GM21423 (cell line): ENCODE measurements around the gene TAOK3.

ENCODE experiments used
- ATAC-seq: cut with Tn5 transposase; IDR thresholded peaks from one replicate; pipeline ENCODE4 v1.9.1; 2021; ENCODE audit warnings: mild to moderate bottlenecking, moderate library complexity; ENCODE audit not compliant: unreplicated experiment

TAOK3 gene

DNA sequence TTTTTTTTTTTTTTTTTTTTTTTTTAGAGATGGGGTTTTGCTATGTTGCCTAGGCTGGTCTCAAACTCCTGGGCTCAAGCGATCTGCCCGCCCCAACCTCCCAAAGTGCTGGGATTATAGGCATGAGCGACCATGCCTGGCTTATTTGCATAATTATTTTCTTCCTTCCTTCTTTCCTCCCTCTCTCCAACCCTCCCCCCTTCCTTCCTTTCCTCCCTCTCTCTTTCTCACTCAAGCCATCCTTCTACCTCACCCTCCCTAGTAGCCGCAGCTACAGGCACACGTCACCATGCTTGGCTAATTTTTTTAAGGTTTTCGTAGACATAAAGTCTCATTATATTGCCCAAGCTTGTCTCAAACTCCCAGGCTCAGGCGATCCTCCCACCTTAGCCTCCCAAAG is 152.9 kb downstream of the TAOK3 start:
- ATAC-seq, result no peak

DNA sequence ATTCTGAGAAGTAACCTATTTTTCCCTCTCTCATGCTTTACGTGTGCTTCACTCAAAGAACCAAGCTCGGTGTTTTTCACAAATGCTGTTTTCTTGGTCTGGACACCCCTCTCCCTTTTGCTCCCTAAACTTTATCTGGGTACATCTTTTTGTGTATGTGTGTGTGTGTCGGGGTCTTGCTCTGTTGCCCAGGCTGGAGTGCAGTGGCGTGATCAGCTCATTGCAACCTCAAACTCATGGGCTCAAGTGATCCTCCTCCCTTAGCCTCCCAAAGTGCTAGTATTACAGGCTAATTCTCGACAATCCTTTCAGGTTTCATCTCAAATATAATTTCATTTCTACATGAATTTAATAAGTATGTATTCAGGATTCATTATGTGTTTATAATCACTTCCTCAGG is 153.6 kb downstream of the TAOK3 start:
- ATAC-seq, result no peak

DNA sequence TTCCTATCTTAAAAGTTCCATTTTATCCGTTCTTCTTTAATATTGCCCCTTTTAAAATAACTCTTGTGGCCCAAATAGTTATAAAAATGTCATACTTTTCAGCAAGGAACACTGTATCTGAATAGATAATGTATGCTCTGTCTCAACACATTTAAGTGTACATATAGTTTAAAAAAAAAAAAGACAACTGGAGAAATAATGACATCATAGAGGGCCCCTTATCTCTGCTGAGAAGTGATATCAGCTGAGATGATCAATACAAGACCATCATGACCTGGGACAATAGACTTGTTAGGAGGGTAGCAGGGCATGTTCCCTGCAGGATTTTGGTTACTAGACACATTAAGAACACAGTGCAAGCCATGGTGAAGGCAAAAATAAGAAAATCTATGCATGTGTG is 159.3 kb downstream of the TAOK3 start:
- ATAC-seq, result no peak

DNA sequence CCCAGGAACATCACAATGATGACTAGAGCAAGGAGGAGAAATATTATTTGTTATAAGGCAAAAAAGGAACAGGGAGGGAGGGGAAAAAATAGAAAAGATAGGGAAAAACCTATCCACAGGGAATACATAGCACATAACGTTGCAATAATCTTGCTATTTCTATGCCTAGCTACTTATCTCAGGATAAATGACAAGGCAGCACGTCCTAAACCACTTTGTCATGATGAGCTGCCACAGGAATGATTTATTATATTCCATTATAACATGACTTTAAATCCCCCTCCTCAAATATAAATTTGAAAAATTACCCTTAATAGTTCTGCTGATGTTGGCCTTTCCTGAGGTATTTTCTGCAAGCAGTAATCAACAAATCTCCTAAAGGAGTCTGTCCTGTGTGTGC is 160.1 kb downstream of the TAOK3 start:
- ATAC-seq, result no peak

DNA sequence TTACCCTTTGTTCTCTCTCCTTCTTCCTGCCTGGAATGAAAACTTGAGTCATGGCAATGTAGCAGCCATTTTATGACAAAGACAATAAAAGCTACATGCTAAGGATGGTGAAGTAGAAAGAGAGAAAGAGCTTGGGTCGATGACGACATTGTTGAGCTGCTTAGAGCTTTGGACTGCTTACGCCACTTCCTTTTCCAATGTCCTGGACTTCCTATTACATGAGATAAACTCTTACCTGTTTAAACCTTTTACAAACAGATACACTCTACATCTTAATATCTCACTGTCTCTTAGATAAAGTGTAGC is 166.6 kb downstream of the TAOK3 start:
- no peak for ATAC-seq

DNA sequence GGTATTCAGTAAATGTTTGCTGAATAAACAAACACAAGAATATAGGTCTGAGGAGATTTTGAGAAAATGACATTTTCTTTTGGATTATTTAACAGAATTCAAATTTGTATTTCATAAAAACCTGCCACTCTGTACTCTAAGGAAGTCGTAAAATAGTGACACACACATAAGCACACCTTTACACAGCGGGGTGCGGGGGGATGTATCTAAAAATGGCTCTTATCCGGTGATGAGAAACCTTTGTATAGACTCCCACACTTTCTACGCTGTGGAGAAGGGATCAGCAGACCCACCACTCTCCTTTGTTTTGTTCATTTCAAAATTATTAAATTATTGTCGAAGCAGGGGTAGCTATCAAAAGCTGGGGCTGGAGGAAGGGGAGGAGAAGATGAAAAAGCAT is 178.7 kb downstream of the TAOK3 start:
- no peak for ATAC-seq

DNA sequence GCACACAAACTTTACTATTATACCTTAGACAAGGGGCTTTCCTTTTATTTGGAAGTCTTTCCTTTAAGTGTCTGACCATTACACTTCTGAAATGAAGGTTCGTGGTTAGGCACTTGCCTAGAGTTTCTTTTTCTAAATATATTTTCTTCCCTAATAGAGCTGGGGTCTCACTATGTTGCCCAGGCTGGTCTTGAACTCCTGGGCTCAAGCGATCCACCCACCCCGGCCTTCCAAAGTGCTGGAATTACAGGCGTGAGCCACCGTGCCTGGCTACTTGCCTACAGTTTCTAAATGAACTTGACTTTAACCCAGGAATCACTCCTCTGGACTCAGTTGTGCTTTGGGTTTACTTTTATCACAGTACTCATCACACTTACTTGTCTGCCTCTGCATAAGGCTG is 179.2 kb downstream of the TAOK3 start:
- ATAC-seq, result no peak

DNA sequence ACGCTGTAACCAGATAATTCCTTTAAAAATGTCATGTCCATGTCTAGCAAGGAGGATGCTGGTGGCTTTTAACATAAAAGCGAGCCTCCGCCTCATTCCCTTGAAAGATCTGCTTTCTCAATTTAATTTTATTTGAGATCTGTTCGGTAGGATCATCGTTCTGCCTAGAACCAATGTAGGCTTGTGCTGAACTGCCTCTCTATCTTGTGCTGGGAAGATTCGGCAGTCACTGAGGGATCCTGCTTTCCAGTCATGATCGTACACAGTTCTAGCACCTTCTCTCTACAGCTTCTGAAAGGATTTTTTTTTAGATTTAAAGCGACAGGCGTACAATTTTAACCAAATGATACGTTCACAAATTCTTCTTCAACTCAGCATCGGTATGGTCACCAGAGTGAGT is 182.4 kb downstream of the TAOK3 start:
- no peak for ATAC-seq

DNA sequence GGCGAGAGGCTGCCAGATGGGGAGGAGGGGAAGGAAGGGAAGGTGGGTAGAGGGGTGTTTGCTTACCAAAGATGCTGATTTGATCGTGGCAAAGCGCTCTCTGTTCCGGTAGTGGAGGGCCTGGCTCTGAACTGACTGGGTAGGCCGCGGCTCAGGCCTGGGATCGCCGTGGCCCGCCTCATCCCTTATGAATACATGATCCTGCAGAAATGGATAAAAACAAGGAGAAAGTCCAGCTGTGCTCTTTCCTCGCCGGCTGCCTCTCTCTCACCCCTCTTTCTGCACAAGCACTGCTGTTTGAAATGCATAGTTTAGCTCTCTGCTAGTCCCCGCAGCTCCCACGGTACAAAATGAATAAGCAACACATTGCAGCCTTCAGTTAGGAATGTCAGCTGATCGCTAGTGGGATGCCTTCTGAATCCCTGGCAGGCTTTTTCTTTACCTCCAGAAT is 182.9 kb downstream of the TAOK3 start:
- no peak for ATAC-seq

DNA sequence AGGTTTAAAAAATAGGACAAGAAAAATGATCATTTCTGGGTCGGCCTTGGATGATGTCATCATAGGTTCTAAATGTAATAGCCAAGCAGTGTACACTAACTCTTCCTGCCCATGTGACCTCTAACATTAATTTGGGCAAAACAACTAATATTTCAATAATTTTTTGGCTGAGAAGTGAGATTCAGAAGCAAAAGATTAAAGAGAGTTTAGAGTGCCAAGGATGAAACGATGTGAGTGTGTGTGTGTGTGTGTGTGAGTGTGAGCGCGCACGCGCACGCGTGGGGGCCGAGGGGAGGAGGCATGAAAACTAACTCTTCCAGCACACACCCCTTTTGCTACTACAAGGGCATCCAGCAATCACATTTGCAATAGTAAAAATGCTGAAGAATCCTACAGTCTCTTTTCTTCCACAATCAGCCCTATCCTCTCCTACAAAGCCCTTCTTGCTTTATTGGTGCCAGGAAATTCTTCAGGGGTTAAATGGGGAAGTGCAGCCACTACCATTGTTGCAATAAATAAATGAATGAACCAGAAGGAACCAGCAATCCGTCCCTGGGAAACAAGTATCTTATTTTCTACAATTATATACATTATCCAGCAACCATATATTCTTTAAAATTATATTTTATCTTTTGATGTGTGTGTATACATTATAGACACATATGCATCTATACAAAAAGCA is 183.9 kb downstream of the TAOK3 start:
- no peak for ATAC-seq

DNA sequence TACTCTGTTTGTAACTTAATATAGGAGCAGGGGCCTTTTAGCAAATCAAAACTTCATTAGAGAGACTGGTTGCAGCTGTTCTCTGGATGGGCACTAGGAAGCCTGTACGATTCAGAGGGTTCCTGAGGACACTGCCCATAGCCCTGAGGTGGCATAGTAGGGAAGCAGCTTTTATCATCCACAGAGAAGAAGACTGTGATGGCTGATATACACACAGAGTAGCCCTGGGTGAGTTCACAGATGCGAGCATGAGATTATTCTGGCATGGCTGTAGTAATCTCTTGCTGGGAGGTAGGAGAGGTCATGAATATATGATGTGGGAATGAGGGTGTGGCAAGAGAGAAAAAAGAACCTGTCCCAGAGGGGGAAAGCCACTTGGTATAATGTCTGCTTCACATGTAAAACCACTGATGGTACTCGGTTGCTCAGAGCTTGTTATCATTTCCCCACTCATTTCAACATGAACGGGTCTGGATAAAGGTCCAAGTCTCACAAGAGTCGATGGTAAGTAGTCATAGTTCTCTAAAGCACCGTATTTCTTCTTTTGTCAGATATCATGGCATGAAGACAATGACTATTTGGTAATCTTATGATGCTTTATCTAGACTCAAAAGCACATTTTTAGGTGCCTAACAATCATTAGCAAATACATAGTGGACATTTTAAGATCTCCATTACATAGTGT is 184.8 kb downstream of the TAOK3 start:
- ATAC-seq, result no peak

DNA sequence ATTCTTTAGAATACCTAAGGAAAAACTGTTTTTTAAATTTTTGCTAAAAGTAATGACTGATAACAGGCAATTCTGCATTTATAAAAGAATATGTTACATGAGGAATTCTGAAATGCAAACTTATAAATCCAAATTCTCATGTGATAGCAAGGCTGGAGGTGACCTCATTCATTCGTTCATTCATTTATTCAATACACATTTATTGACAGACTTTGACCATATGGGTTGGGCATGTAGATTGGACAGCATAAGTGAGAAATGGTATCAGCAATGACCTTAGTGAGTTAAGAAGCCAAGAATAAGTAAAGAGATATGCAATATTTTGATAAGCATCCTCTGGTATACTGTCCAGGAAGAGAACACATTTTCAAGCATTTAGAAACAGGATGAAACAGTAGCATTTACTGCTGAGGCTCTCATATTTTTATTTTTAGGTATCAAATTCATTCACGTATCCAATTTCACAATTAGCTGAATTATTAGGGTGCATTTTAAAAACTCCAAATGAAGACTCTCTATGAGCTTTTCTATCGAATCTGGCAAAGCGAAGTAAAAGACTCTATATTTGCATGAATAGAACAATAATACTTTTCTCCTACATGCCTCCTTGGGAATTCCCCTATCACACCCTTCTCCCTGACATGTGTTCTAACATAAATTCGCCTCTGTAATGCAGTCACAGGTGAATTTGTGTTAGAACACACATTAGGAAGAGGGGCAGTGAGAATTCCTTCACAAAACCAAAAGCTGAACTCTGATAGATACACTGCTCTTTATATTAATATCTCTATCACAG is 186.9 kb downstream of the TAOK3 start:
- ATAC-seq, result no peak

DNA sequence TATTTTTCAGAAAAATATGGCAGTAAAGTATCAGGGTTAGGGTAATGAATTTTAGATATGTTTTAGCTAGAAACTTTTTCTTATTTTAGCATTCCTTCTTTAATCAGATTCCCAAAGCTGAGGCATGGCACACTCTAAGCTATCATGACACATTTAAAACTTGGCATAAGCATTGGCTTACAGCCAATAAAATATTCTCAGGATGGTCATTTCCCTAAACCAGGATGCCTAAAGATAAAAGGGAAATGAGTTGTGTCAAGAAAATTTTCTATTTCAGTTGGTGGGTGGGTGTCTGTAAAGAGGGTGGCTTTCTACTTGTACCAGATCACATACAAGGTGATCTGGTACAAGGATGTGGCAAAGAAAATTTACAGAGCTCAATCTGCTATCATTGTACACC is 189.0 kb downstream of the TAOK3 start:
- no peak for ATAC-seq

DNA sequence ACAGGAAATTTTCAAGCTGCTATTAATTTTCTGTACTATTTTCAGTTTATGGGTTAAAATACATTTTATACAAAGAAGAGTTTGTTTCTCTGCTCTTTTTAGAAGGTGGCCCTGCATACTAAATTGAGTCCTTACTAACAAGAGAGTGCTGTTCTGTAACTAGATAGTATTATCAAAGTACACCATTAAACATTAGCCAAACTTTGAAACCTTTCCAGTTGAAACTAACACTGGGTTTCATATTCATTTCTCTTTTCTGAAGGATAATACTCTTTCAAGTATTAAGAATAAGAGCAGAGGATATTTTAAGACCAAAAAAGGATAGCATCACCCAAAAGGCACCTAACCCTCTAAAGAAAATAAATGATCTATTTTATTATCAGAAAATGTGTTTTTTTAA is 189.6 kb downstream of the TAOK3 start:
- peak; percentile 61 for ATAC-seq

DNA sequence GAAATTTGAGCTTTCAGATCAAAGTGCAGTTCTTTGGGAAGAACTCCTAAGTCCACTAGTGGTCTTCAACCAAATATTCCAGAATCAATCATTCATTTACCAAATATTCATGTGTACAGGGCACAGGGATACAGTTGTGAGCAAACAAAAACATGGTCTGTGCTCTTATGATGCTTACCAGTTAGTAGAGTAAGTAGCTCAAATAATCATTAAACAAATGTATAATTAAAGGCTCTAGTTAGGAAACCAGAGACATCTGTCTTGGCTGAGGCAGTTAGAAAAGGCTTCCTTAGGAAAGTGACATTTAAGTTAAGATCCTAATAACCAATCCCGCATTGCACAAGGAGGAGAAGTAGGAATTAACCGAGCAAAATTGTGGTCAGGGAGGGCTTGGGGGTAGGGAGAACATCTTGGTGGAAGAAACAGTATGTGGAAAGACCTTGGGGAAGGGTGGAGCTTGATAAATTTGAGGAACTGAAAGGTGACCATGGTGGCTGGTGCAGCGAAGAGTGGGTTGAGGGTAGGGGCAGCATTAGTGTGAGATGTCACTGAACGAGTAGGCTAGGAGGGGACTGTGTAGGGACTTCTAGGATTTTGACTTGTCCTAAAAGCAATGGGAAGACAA is 196.8 kb downstream of the TAOK3 start:
- peak; percentile 92 for ATAC-seq

DNA sequence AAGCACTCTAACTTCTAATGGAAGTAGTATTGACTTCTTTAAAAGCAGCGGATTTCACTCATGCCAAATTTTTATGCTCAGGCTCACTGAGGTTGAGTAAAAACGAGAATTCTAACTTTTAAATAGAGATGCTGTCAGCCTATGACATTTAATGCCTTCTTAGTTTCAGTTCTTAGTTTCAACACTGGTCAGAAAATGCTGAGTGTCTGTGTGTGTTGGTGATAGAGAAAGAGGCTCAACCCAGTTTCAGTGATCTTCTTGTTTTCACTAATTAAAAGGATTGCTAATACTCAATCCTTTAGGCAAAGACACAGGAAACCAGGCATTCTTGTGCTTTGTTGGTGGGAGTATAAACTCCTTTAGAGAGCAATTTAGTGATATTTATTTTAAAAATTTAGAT is 205.8 kb downstream of the TAOK3 start:
- peak; percentile 99 for ATAC-seq

DNA sequence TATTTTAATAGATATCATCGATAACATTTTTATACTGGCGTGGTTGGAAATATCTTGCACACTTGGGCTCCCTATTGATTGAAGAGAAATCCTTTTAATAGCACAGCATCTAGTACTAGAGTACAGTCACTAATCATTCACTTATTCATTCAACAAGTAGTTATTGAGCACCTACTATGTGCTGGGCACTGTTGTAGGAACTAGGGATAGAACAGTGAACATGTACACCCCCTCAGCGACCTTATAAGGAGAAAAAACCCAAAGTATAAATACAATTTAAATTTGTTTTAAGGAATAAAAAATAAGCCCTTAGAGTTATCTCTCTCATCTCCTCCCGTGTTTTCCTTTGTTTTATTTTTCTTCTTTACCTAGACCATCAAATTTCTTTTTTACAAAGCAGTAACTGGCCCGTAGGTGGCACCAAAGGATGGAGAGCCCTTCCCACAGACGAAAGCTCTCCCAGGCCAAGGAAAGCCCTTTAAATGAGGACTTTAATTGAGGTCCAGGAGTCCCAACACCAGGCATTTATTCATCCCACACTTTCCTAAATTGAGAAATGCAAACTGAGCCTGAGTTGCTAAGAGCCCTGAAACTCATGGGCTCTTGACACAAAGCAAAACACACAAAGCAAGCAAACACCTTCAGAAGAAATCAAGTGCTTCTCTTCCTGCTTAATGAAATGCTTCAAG is 207.8 kb downstream of the TAOK3 start:
- no peak for ATAC-seq

DNA sequence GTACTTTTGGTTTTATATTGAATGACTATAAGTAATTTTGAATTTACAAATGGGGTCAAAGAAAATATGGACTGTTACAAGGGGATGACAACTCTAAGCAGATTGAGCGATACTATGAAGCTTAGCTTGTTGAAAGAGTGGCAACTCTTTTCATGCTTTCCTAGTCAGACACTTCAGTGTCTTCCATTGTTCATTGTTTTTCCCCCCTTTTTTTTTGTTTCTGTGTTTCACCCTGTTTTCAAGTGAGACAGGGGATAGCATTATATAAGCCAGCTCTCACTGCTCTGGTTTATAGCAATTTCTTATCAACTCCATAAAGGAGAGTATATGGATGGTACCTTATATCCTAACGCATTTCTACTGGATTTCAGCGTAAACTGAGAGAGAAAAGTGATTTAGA is 212.2 kb downstream of the TAOK3 start:
- ATAC-seq, result no peak

DNA sequence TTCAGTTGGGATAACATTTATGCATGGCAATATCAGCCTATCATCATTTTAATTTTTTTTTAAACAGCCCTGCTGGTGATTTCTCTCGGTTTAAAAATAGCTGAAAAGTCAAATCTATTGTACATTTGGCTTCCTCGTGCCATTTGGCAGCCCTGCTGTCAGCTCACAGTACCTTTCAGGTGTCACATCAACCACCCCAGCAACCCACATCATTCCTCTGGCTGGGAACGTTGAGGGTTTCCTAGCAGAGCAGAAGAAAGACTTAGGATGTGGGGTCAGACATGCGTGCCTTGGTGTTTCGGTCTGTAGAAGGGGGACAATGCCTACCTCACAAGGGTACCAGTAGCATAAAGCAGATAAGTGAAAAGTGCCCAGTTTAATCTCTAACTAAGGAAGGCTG is 221.0 kb downstream of the TAOK3 start:
- no peak for ATAC-seq

DNA sequence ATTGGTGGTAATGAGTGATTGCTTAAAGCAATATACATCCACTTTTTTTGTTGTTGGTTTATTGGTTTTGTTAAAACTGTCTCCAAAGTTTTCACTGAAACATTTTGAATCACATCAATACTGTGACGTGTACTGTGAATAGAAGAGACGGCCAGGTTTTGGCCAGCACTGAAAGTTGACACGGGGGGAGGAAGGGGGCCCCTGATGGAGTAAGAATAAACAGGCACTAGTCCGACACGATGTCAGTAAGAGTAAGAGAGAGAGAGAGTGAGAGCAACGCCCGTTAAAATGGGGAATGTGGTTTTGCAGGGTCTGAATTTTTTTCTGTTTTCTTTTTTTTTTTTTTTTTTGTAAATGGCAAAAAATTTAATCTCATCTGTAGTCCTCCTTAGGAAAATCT is 222.1 kb downstream of the TAOK3 start:
- no peak for ATAC-seq

DNA sequence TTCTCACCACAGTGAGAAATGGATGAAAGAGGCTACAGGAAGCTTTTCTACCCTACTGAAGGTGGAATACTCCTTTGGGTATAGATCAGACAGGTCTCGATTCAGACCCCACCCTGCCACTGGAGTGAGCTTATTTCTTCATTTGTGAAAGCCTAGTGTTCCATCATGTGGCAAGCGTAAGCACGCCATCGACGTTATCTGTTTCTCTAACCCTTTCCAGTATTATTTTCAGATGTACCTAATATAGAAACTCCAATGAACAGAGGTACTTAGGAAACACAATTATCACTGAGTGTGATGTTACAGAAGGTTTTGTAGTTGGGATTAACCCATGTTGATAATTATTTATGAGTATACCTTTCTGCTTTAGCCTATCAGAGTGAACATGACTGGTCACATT is 224.4 kb downstream of the TAOK3 start:
- no peak for ATAC-seq
